Measurements from ENCODE around the gene KLF11. TPM values are rescaled to one million over a fixed set of nuclear protein-coding genes. Genes with fewer than 3 reads are reported as not detected.

KLF11 gene
- total and polyA plus RNA-seq, 2 of the 8 experiments (the other 6 are each of a cell fraction or from before 2014, with no cell fraction given): 6.4 to 10.1 TPM

- Histone ChIP-seq H3K4ac (replicated peaks; ENCODE audit: insufficient read length, low read depth, low read length) (no peak overlapping the region), H2AK5ac (ENCODE audit: low read depth, low read length) (no peak overlapping the region), H3K23me2 (ENCODE audit: low read depth, low read length) (0 out of 2 replicates have a peak, but pooled peaks cover 2% of the 10 kb centered on the region), H3K4me2 (ENCODE audit: insufficient read depth in 1 of 2, low read depth in 2 of 2, low read length in 2 of 2) (no peak overlapping the region), H2BK5ac (ENCODE audit: low read depth, low read length) (no peak overlapping the region), H2BK15ac (ENCODE audit: low read length) (no peak overlapping the region), H3K79me1 (ENCODE audit: low read depth, low read length) (no peaks in the 10 kb centered on the region), H3K36me3 (ENCODE audit: control insufficient read depth in 2 of 4, insufficient read depth in 4 of 4, low read length in 3 of 4) (no peaks in the 10 kb centered on the region), H2BK20ac (ENCODE audit: low read length) (no peak overlapping the region), H3K27me3 (replicated peaks in 1 of 4; ENCODE audit: control insufficient read depth in 3 of 4, extremely low read depth in 1 of 4, insufficient read depth in 3 of 4, low read length in 3 of 4) (no peaks in the 10 kb centered on the region), H3K23ac (ENCODE audit: insufficient read length) (no peak overlapping the region), H2AFZ (ENCODE audit: low read length) (no peak overlapping the region), H3K56ac (replicated peaks; ENCODE audit: insufficient read length, low read depth, low read length) (no peak overlapping the region), H3K18ac (ENCODE audit: extremely low read depth, low read length) (no peak overlapping the region), H3K4me1 (replicated peaks in 1 of 4; ENCODE audit: control insufficient read depth in 3 of 4, insufficient read depth in 4 of 4, low read length in 3 of 4) (peaks cover 0 to 7% (median 0%) of the 10 kb centered on the region in 4 experiments; a peak in 1 of 7 replicates), H3K9me3 (ENCODE audit: insufficient read depth in 2 of 2, low read depth in 1 of 2, low read length in 1 of 2) (no peaks in the 10 kb centered on the region), H2BK12ac (ENCODE audit: low read depth, low read length) (no peak overlapping the region), H4K5ac (ENCODE audit: insufficient read length, low read depth, low read length) (no peak overlapping the region), H4K8ac (ENCODE audit: extremely low read depth, insufficient read depth, low read length) (no peak overlapping the region), H4K20me1 (replicated peaks in 1 of 2; ENCODE audit: control insufficient read depth in 1 of 2, insufficient read depth in 2 of 2, low read length in 2 of 2) (no peaks in the 10 kb centered on the region), H3K14ac (ENCODE audit: insufficient read length) (no peak overlapping the region), H4K91ac (replicated peaks; ENCODE audit: insufficient read length, low read length) (no peak overlapping the region), H3K9ac (replicated peaks in 1 of 4; ENCODE audit: extremely low read depth in 1 of 4, low read depth in 3 of 4, low read length in 3 of 4) (no peak overlapping the region), H2BK120ac (replicated peaks; ENCODE audit: low read depth, low read length) (no peak overlapping the region), H3K27ac (ENCODE audit: low read depth, low read length) (no peak overlapping the region), H3K79me2 (ENCODE audit: control insufficient read depth in 1 of 2, insufficient read depth in 2 of 2, low read length in 2 of 2) (no peaks in the 10 kb centered on the region), H3K4me3 (ENCODE audit: extremely low read depth in 1 of 4, insufficient read depth in 2 of 4, low read depth in 3 of 4, low read length in 4 of 4) (no peak overlapping the region)
- WGBS, 2 experiments (ENCODE audit: extremely low coverage in 1 of 2, insufficient coverage in 1 of 2, insufficient read length in 1 of 2, insufficient replicate concordance in 2 of 2, low coverage in 1 of 2, low lambda C conversion rate in 2 of 2, missing lambda C conversion rate in 1 of 2): 87% methylated on average over 2 of the region's 2 CpGs; no CpG with 5 or more reads in 1 of the 2 experiments
- DNase-seq (ENCODE audit: low read depth in 1 of 2, low spot score in 2 of 2): no peak
- FAIRE-seq: no peak
- ChIA-PET POLR2A (ENCODE audit: partially characterized antibody) (interaction anchor here (1.0 kb wide), 1 partner anchor 382 kb away, joined by 3 read pairs; no protein-coding TSS in a partner anchor), CTCF (ENCODE audit: partially characterized antibody) (interaction anchor here (1.2 to 20.0 kb wide), 5 partner anchors 11 to 368 kb away, joined by 3 to 429 read pairs (median 4); no protein-coding TSS in a partner anchor)
- TF ChIP-seq POLR2AphosphoS5 (IDR thresholded peaks at IDR 0.05; ENCODE audit: low read depth, low read length): no peak
- TF ChIP-seq CHD1 (IDR thresholded peaks at IDR 0.05; ENCODE audit: low read depth, low read length): no peak
- no peak for TF ChIP-seq NANOG (IDR thresholded peaks at IDR 0.05; ENCODE audit: insufficient read depth, low read depth, low read length, poor library complexity, severe bottlenecking)
- no peak for TF ChIP-seq ZNF274 (IDR thresholded peaks at IDR 0.05; ENCODE audit: borderline replicate concordance, extremely low read depth, low read length)
- no peak for TF ChIP-seq RBBP5 (IDR thresholded peaks at IDR 0.05; ENCODE audit: borderline replicate concordance, low read depth, low read length)
- no peak for TF ChIP-seq EP300 (IDR thresholded peaks at IDR 0.05; ENCODE audit: borderline replicate concordance in 1 of 2, low read depth in 2 of 2, low read length in 2 of 2)
- TF ChIP-seq TCF12 (IDR thresholded peaks at IDR 0.05; ENCODE audit: low read depth, low read length): no peak
- no peak for TF ChIP-seq KDM1A (IDR thresholded peaks at IDR 0.05; ENCODE audit: borderline replicate concordance, low read length)
- no peak for TF ChIP-seq CTCF (IDR thresholded peaks at IDR 0.05; ENCODE audit: control extremely low read depth in 1 of 3, insufficient read depth in 1 of 3, low read depth in 1 of 3, low read length in 3 of 3)
- no peak for TF ChIP-seq SUZ12 (IDR thresholded peaks at IDR 0.05; ENCODE audit: low read length)
- TF ChIP-seq RXRA (IDR thresholded peaks at IDR 0.05; ENCODE audit: insufficient read depth, low read depth, low read length): no peak
Measured at GRCh38 chr2:10067330-10067729, 24.0 kb downstream of the KLF11 start.
